ENCODE results near the gene NPHP4. TPM values are rescaled to one million over a fixed set of nuclear protein-coding genes. Genes with fewer than 3 reads are reported as not detected.

Gene NPHP4
- total RNA-seq, 2 donors from 2014 or later = 11.4 to 32.2 TPM

GRCh38 chr1:5826601-5827000, 165.6 kb downstream of the NPHP4 start:
- intact Hi-C loops (cut with DNase I) = no loop called here
- Histone ChIP-seq H3K36me3 (no peaks in the 10 kb centered on the region), H3K27ac (no peak overlapping the region), H3K4me1 (replicated peaks) (no peaks in the 10 kb centered on the region), H3K4me3 (no peak overlapping the region), H3K9me3 (no peaks in the 10 kb centered on the region), H3K27me3 (replicated peaks; ENCODE audit: insufficient read depth) (peaks cover 10% of the 10 kb centered on the region)
- DNase-seq (ENCODE audit: low spot score) = no peak
- no peak for TF ChIP-seq POLR2A (IDR thresholded peaks at IDR 0.05)
- no peak for TF ChIP-seq POLR2AphosphoS5 (IDR thresholded peaks at IDR 0.05)
- no peak for TF ChIP-seq CTCF (IDR thresholded peaks at IDR 0.05)
- 45% methylated on average over 13 of the region's 13 CpGs for WGBS

GRCh38 chr1:5822726-5823125, 169.5 kb downstream of the NPHP4 start:
- Histone ChIP-seq H3K27me3 (replicated peaks; ENCODE audit: insufficient read depth) (peaks cover 5% of the 10 kb centered on the region), H3K36me3 (no peaks in the 10 kb centered on the region), H3K4me1 (replicated peaks) (no peaks in the 10 kb centered on the region), H3K9me3 (no peaks in the 10 kb centered on the region), H3K27ac (no peak overlapping the region), H3K4me3 (no peak overlapping the region)
- WGBS = 93% methylated on average over 16 of the region's 16 CpGs
- DNase-seq (ENCODE audit: low spot score) = no peak
- intact Hi-C loops (cut with DNase I) = no loop called here
- TF ChIP-seq POLR2AphosphoS5 (IDR thresholded peaks at IDR 0.05) = no peak
- no peak for TF ChIP-seq POLR2A (IDR thresholded peaks at IDR 0.05)
- TF ChIP-seq CTCF (IDR thresholded peaks at IDR 0.05) = no peak

- no peak overlapping the region for H3K27ac ChIP-seq
- H3K36me3 ChIP-seq = no peaks in the 10 kb centered on the region
- H3K9me3 ChIP-seq = no peaks in the 10 kb centered on the region
- no peaks in the 10 kb centered on the region for H3K4me1 ChIP-seq (replicated peaks)
- H3K27me3 ChIP-seq (replicated peaks; ENCODE audit: insufficient read depth) = peaks cover 5% of the 10 kb centered on the region
- no peak for DNase-seq (ENCODE audit: low spot score)
- H3K4me3 ChIP-seq = no peak overlapping the region
- TF ChIP-seq POLR2AphosphoS5 (IDR thresholded peaks at IDR 0.05) = no peak
- TF ChIP-seq POLR2A (IDR thresholded peaks at IDR 0.05) = no peak
- no peak for TF ChIP-seq CTCF (IDR thresholded peaks at IDR 0.05)
- intact Hi-C loops (cut with DNase I) = no loop called here
- WGBS = 86% methylated on average over 5 of the region's 5 CpGs
Measured at GRCh38 chr1:5822266-5822665, 170.0 kb downstream of the NPHP4 start.

- no peak overlapping the region for H3K4me3 ChIP-seq
- no peaks in the 10 kb centered on the region for H3K36me3 ChIP-seq
- no peak for DNase-seq (ENCODE audit: low spot score)
- no peaks in the 10 kb centered on the region for H3K9me3 ChIP-seq
- intact Hi-C loops (cut with DNase I) = no loop called here
- peaks cover 5% of the 10 kb centered on the region for H3K27me3 ChIP-seq (replicated peaks; ENCODE audit: insufficient read depth)
- H3K4me1 ChIP-seq (replicated peaks) = no peaks in the 10 kb centered on the region
- WGBS = 70% methylated on average over 12 of the region's 12 CpGs
- H3K27ac ChIP-seq = no peak overlapping the region
- TF ChIP-seq POLR2AphosphoS5 (IDR thresholded peaks at IDR 0.05) (no peak), POLR2A (IDR thresholded peaks at IDR 0.05) (no peak), CTCF (IDR thresholded peaks at IDR 0.05) (no peak)
Measured at GRCh38 chr1:5821540-5822176, 170.6 kb downstream of the NPHP4 start.

GRCh38 chr1:5820026-5820421, 172.2 kb downstream of the NPHP4 start:
- Histone ChIP-seq H3K9me3 (no peaks in the 10 kb centered on the region), H3K27ac (no peak overlapping the region), H3K4me3 (no peak overlapping the region), H3K36me3 (no peaks in the 10 kb centered on the region), H3K4me1 (replicated peaks) (no peaks in the 10 kb centered on the region), H3K27me3 (replicated peaks; ENCODE audit: insufficient read depth) (peaks cover 5% of the 10 kb centered on the region)
- no peak for TF ChIP-seq POLR2A (IDR thresholded peaks at IDR 0.05)
- no peak for TF ChIP-seq CTCF (IDR thresholded peaks at IDR 0.05)
- intact Hi-C loops (cut with DNase I) = no loop called here
- no peak for DNase-seq (ENCODE audit: low spot score)
- WGBS = 88% methylated on average over 10 of the region's 10 CpGs
